ENCODE data around the gene ARFGEF2.
"Not testable (repeated sequence)": the region's sequence is repeated elsewhere in the genome, so short reads cannot be mapped to it uniquely, and the experiment has no call there.

ARFGEF2 gene

GRCh38 chr20:49063279-49063678 is 141.8 kb downstream of the ARFGEF2 start:
- ChIA-PET POLR2A (interaction anchor here (2.1 kb wide), 1 partner anchor 17 kb away, joined by 11 read pairs; the partner anchor contains the start of gene CSE1L), CTCF (no interaction called here)
- no peak for TF ChIP-seq LEF1 (IDR thresholded peaks at IDR 0.05; ENCODE audit: borderline replicate concordance)
- no peak for TF ChIP-seq FOXK2 (IDR thresholded peaks at IDR 0.05)
- TF ChIP-seq L3MBTL2 (conservative IDR thresholded peaks at IDR 0.05) = no peak
- TF ChIP-seq ELF4 (IDR thresholded peaks at IDR 0.05) = no peak
- no peak for DNase-seq (ENCODE audit: extremely low spot score)

DNA sequence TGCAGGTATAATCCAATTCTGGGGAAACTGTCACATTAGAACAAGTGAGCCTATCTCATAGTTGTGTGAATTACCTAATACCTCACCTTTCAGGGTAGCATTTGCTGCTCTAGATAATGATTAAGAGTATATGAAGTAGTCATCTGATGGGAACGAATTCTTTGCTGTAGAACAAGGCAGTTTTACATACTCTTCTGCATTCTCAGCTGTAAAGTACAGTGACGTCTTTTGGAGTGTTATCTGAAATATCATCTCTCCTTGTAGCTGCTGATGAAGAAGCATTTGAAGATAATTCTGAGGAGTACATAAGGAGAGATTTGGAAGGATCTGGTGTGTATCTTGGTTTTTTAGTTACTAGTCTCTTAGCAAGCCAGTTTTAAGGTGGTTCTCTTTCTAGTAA is 153.0 kb downstream of the ARFGEF2 start:
- DNase-seq (ENCODE audit: extremely low spot score) = no peak
- POLR2A ChIA-PET = interaction anchor here (1.0 kb wide), 1 partner anchor 28 kb away, joined by 4 read pairs; the partner anchor contains the start of gene CSE1L
- TF ChIP-seq FOXK2 (IDR thresholded peaks at IDR 0.05) (no peak), ZNF384 (IDR thresholded peaks at IDR 0.05) (no peak), TARDBP (IDR thresholded peaks at IDR 0.05) (no peak), SUZ12 (IDR thresholded peaks at IDR 0.05) (no peak), BHLHE40 (IDR thresholded peaks at IDR 0.05; ENCODE audit: borderline replicate concordance) (no peak), CTBP1 (IDR thresholded peaks at IDR 0.05; ENCODE audit: borderline replicate concordance) (no peak), FOXM1 (IDR thresholded peaks at IDR 0.05; ENCODE audit: borderline replicate concordance) (no peak), HDGF (IDR thresholded peaks at IDR 0.05; ENCODE audit: borderline replicate concordance) (no peak)
- CTCF ChIA-PET = no interaction called here

- no peak for DNase-seq (ENCODE audit: extremely low spot score)
- CTCF ChIA-PET = interaction anchor here (1.0 kb wide), 1 partner anchor 29 kb away, joined by 3 read pairs; no protein-coding TSS in a partner anchor
- POLR2A ChIA-PET = no interaction called here
- no peak for TF ChIP-seq SUZ12 (IDR thresholded peaks at IDR 0.05)
- no peak for TF ChIP-seq LEF1 (IDR thresholded peaks at IDR 0.05; ENCODE audit: borderline replicate concordance)
- TF ChIP-seq ELF4 (IDR thresholded peaks at IDR 0.05) = no peak
- TF ChIP-seq L3MBTL2 (conservative IDR thresholded peaks at IDR 0.05) = no peak
- TF ChIP-seq NFRKB (IDR thresholded peaks at IDR 0.05) = no peak
- no peak for TF ChIP-seq TARDBP (IDR thresholded peaks at IDR 0.05)
- no peak for TF ChIP-seq ARNT (IDR thresholded peaks at IDR 0.05)
- TF ChIP-seq CTBP1 (IDR thresholded peaks at IDR 0.05; ENCODE audit: borderline replicate concordance) = no peak
- TF ChIP-seq PKNOX1 (IDR thresholded peaks at IDR 0.05) = no peak
- TF ChIP-seq FOXK2 (IDR thresholded peaks at IDR 0.05) = no peak
- no peak for TF ChIP-seq ZNF384 (IDR thresholded peaks at IDR 0.05)
These were observed 156.8 kb downstream of the ARFGEF2 start for GRCh38 chr20:49078310-49078709.

DNA sequence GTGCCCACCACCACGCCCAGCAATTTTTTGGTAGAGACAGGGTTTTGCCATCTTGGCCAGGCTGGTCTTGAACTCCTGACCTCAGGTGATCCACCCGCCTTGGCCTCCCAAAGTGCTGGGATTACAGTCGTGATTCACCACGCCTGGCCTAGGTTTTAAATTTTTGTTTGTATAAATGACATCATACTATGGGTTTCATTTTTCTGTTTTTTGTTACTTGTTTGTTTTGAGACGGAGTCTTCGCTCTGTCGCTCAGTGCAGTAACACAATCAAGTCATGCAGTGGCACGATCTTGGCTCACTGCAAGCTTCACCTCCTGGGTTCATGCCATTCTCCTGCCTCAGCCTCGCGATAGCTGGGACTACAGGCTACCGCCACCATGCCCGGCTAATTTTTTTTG is 160.8 kb downstream of the ARFGEF2 start:
- POLR2A ChIA-PET; CTCF ChIA-PET; DNase-seq (ENCODE audit: extremely low spot score): not testable (repeated sequence)

Data from HEK293T (cell line).